CD14-positive monocyte (primary cell): ENCODE measurements around the gene RPL23. TPM values are rescaled to one million over a fixed set of nuclear protein-coding genes. Genes with fewer than 3 reads are reported as not detected.

Experiments used
- DNase-seq, 3 donors: peaks; one replicate each; pipeline ENCODE4 v3.0.0-alpha.2; 2011 to 2022
- H2AFZ ChIP-seq: 2 replicates; pipeline ENCODE4 v1.6.0; 2012; ENCODE audit warnings: mild to moderate bottlenecking, low read depth, low read length, inconsistent platforms; ENCODE audit not compliant: insufficient read depth, poor library complexity, severe bottlenecking
- H3K27ac ChIP-seq, 2 donors: 1 replicate in 1 of 2; 2 replicates in 1 of 2; pipeline ENCODE4 v1.5.1; 2012 to 2013; ENCODE audit warnings: low read length in 2 of 2, control low read depth in 1 of 2, inconsistent platforms in 1 of 2, low read depth in 1 of 2, mild to moderate bottlenecking in 1 of 2
- H3K27me3 ChIP-seq, 2 donors: one replicate each; pipeline versions ENCODE4 v1.6.0 to v1.6.1; 2011 to 2013; ENCODE audit warnings: low read length in 2 of 2; ENCODE audit not compliant: control insufficient read depth in 2 of 2, insufficient read depth in 2 of 2
- H3K36me3 ChIP-seq, 2 donors: replicated peaks in 1 of 2; 1 replicate in 1 of 2; 2 replicates in 1 of 2; pipeline versions ENCODE4 v1.5.1 to v1.6.1; 2012 to 2013; ENCODE audit warnings: low read length in 2 of 2, control low read depth in 1 of 2, inconsistent platforms in 1 of 2, mild to moderate bottlenecking in 1 of 2; ENCODE audit not compliant: insufficient read depth in 2 of 2, control insufficient read depth in 1 of 2
- H3K4me1 ChIP-seq, 2 donors: 1 replicate in 1 of 2; 2 replicates in 1 of 2; pipeline versions ENCODE4 v1.5.1 to v1.6.1; 2012 to 2013; ENCODE audit warnings: low read length in 2 of 2, control low read depth in 1 of 2, inconsistent platforms in 1 of 2, mild to moderate bottlenecking in 1 of 2, moderate library complexity in 1 of 2; ENCODE audit not compliant: insufficient read depth in 2 of 2, control insufficient read depth in 1 of 2
- H3K4me2 ChIP-seq: replicated peaks from 2 replicates; pipeline ENCODE3; 2012; ENCODE audit warnings: low read length, moderate library complexity, mild to moderate bottlenecking; ENCODE audit not compliant: poor library complexity, severe bottlenecking; ENCODE audit errors: extremely low read depth
- H3K4me3 ChIP-seq, 3 experiments: fragments of 200-600 bp in 1 of 3; sonication (generic) in 1 of 3; replicated peaks in 1 of 3; 1 replicate in 2 of 3; 2 replicates in 1 of 3; pipeline ENCODE4 v1.5.1; 2011 to 2013; ENCODE audit warnings: low read length in 3 of 3, mild to moderate bottlenecking in 3 of 3, control low read depth in 2 of 3, low read depth in 2 of 3, inconsistent platforms in 1 of 3, moderate library complexity in 1 of 3
- H3K79me2 ChIP-seq: 2 replicates; pipeline ENCODE4 v1.6.0; 2012; ENCODE audit warnings: mild to moderate bottlenecking, control low read depth, inconsistent platforms, low read length, moderate library complexity; ENCODE audit not compliant: insufficient read depth
- H3K9ac ChIP-seq: 2 replicates; pipeline ENCODE4 v1.6.0; 2017; ENCODE audit warnings: low read length, mild to moderate bottlenecking; ENCODE audit not compliant: insufficient read depth, poor library complexity, severe bottlenecking
- H3K9me3 ChIP-seq, 2 donors: replicated peaks in 1 of 2; 1 replicate in 1 of 2; 2 replicates in 1 of 2; pipeline versions ENCODE4 v1.5.1 to v1.6.1; 2012 to 2013; ENCODE audit warnings: low read length in 2 of 2, control low read depth in 1 of 2; ENCODE audit not compliant: control insufficient read depth in 1 of 2, insufficient read depth in 1 of 2
- H4K20me1 ChIP-seq: 2 replicates; pipeline ENCODE4 v1.6.0; 2012; ENCODE audit warnings: mild to moderate bottlenecking, low read length, control low read depth, moderate library complexity; ENCODE audit not compliant: insufficient read depth
- H3K27ac Mint-ChIP-seq, 7 donors: one replicate each; pipeline ENCODE4 v1.8.0; 2020; ENCODE audit warnings: mild to moderate bottlenecking in 7 of 7, mixed read lengths in 7 of 7, moderate library complexity in 6 of 7, inconsistent platforms in 2 of 7
- H3K27me3 Mint-ChIP-seq, 3 donors: one replicate each; pipeline ENCODE4 v1.8.0; 2021 to 2022; ENCODE audit warnings: low read depth in 3 of 3, mild to moderate bottlenecking in 3 of 3, mixed read lengths in 3 of 3, moderate library complexity in 3 of 3, inconsistent platforms in 1 of 3
- H3K36me3 Mint-ChIP-seq, 2 donors: one replicate each; pipeline ENCODE4 v1.8.0; 2020; ENCODE audit warnings: mixed read lengths in 2 of 2, inconsistent platforms in 1 of 2, mild to moderate bottlenecking in 1 of 2
- H3K4me1 Mint-ChIP-seq: one replicate; pipeline ENCODE4 v1.8.0; 2020; ENCODE audit warnings: mild to moderate bottlenecking, mixed read lengths
- H3K4me3 Mint-ChIP-seq, 2 donors: one replicate each; pipeline ENCODE4 v1.8.0; 2020; ENCODE audit warnings: mild to moderate bottlenecking in 2 of 2, mixed read lengths in 2 of 2, moderate library complexity in 1 of 2
- H3K9me3 Mint-ChIP-seq, 7 donors: one replicate each; pipeline ENCODE4 v1.8.0; 2020 to 2022; ENCODE audit warnings: mixed read lengths in 7 of 7, mild to moderate bottlenecking in 6 of 7, moderate library complexity in 6 of 7, inconsistent platforms in 2 of 7
- CTCF ChIP-seq: fragments of 200-600 bp; IDR thresholded peaks from one replicate; pipeline ENCODE4 v1.8.0; 2022; ENCODE audit warnings: antibody characterized with exemption, mild to moderate bottlenecking
- WGBS: methylation state at CpG from one replicate; pipeline ENCODE4 v1.1.5; 2013; ENCODE audit warnings: missing lambda C conversion rate; ENCODE audit not compliant: insufficient coverage; 5-methylcytosine and 5-hydroxymethylcytosine counted together
- intact Hi-C, 2 donors: fragments of 100-400 bp; cut with micrococcal nuclease; formaldehyde crosslinking; loops; one replicate each; pipeline versions ENCODE4 v1.15.0 to v1.15.1; 2023
- polyA plus RNA-seq, 3 donors: library from polyadenylated mRNA; depleted of rRNA in 1 of 3; unstranded in 2 of 3; stranded (reverse) in 1 of 3; fragments of 300-500 nt in 2 of 3; fragments of >200 nt in 1 of 3; fragmentation: Illumina TruSeq in 2 of 3; gene quantifications; 1 replicate in 2 of 3; 2 replicates in 1 of 3; pipeline ENCODE4 v1.2.3, GENCODE V29; 2012 to 2021

The RPL23 gene
- polyA plus RNA-seq, 3 donors, result 561 to 1,701 (median 618) TPM

- intact Hi-C loops, result loop anchor here (2.0 to 10.0 kb wide), 3 partner anchors 14 to 164 kb away; partner anchors contain the start of genes MLLT6 (in 1 of the 2) and RPL23 (in 1 of the 2)
- 0% methylated on average over 12 of the region's 26 CpGs for WGBS
- H3K27ac ChIP-seq, result peak overlapping the region; percentile 79 to 89
- peak overlapping the region; percentile 83 for H3K9ac ChIP-seq
- TF ChIP-seq CTCF, result no peak
- peak overlapping the region; percentile 81 for H3K4me2 ChIP-seq
- Mint-ChIP-seq H3K9me3 (no peaks in the 10 kb centered on the region), H3K4me3 (peak overlapping the region; percentile 95 to 99), H3K36me3 (peaks cover 0 to 3% of the 10 kb centered on the region in 2 donors), H3K27ac (peak overlapping the region; percentile 92 to 97 (median 95)), H3K4me1 (peaks cover 43% of the 10 kb centered on the region), H3K27me3 (peaks cover 0 to 4% (median 2%) of the 10 kb centered on the region in 3 donors)
- H3K4me3 ChIP-seq, result peak overlapping the region; percentile 98 to 100 (median 100)
- peaks cover 44 to 60% of the 10 kb centered on the region in 2 donors for H3K4me1 ChIP-seq
- no peaks in the 10 kb centered on the region for H3K27me3 ChIP-seq
- no peaks in the 10 kb centered on the region for H3K9me3 ChIP-seq
- peaks cover 0 to 13% of the 10 kb centered on the region in 2 donors for H3K36me3 ChIP-seq
- H2AFZ ChIP-seq, result peak overlapping the region; percentile 92
- peak; percentile 77 to 81 (median 80) for DNase-seq
- H3K79me2 ChIP-seq, result peaks cover 40% of the 10 kb centered on the region
- H4K20me1 ChIP-seq, result peaks cover 38% of the 10 kb centered on the region
Observed at GRCh38 chr17:38868817-38869525, 15.4 kb upstream of the RPL23 start.

GRCh38 chr17:38867968-38868816 lies 14.7 kb upstream of the RPL23 start:
- peaks cover 0 to 6% of the 10 kb centered on the region in 2 donors for H3K36me3 ChIP-seq
- peaks cover 32% of the 10 kb centered on the region for H3K79me2 ChIP-seq
- peak in 2 of 3 donors; percentile 13 to 31 for DNase-seq
- H3K9me3 Mint-ChIP-seq, result no peaks in the 10 kb centered on the region
- peaks cover 36% of the 10 kb centered on the region for H3K4me1 Mint-ChIP-seq
- peak overlapping the region; percentile 98 to 100 (median 100) for H3K4me3 ChIP-seq
- peak overlapping the region; percentile 79 to 89 for H3K27ac ChIP-seq
- H3K27me3 Mint-ChIP-seq, result peaks cover 2 to 8% (median 4%) of the 10 kb centered on the region in 3 donors
- H4K20me1 ChIP-seq, result peaks cover 30% of the 10 kb centered on the region
- no peaks in the 10 kb centered on the region for H3K27me3 ChIP-seq
- peaks cover 36 to 52% of the 10 kb centered on the region in 2 donors for H3K4me1 ChIP-seq
- H3K4me3 Mint-ChIP-seq, result peak overlapping the region; percentile 95 to 99
- peak overlapping the region; percentile 92 to 97 (median 95) for H3K27ac Mint-ChIP-seq
- peak overlapping the region; percentile 81 for H3K4me2 ChIP-seq
- H2AFZ ChIP-seq, result peak overlapping the region; percentile 92
- peaks cover 0 to 3% of the 10 kb centered on the region in 2 donors for H3K36me3 Mint-ChIP-seq
- H3K9me3 ChIP-seq, result no peaks in the 10 kb centered on the region
- intact Hi-C loops, result loop anchor here (2.0 to 10.0 kb wide), 3 partner anchors 13 to 163 kb away; partner anchors contain the start of genes MLLT6 (in 1 of the 2) and RPL23 (in 1 of the 2)
- no peak for TF ChIP-seq CTCF
- WGBS, result 5% methylated on average over 18 of the region's 25 CpGs
- H3K9ac ChIP-seq, result peak overlapping the region; percentile 83
